H1 (cell line): Measurements from ENCODE around the gene KANSL1. TPM values are rescaled to one million over a fixed set of nuclear protein-coding genes. Genes with fewer than 3 reads are reported as not detected.
A peak's percentile ranks its signal among the peaks of the same experiment; 100 is the strongest.

Experiments
- CTCF ChIA-PET: fragments of 300-600 bp; sonication (Branson Sonifier 250); formaldehyde crosslinking; loops from one replicate; lab custom pipeline; 2021; ENCODE audit not compliant: partially characterized antibody; lab: Charles Lee
- POLR2A ChIA-PET: fragments of 300-600 bp; sonication (Branson Sonifier 250); formaldehyde crosslinking; loops from one replicate; lab custom pipeline; 2021; ENCODE audit warnings: inconsistent platforms; ENCODE audit not compliant: partially characterized antibody; lab: Charles Lee
- DNase-seq, 2 experiments: peaks; one replicate each; pipeline versions ENCODE4 v3.0.0 to v3.0.0-alpha.2; 2010 to 2022; ENCODE audit warnings: low spot score in 2 of 2, low read depth in 1 of 2, mixed read lengths in 1 of 2
- FAIRE-seq: peaks from 2 replicates; lab custom pipeline; 2011; peaks lifted over from hg19 to GRCh38; lab: Jason Lieb, UNC
- H2AFZ ChIP-seq: 2 replicates; pipeline ENCODE4 v1.8.1; 2012; ENCODE audit warnings: low read length, inconsistent platforms
- H2AK5ac ChIP-seq: 2 replicates; pipeline ENCODE4 v1.6.1; 2013; ENCODE audit warnings: low read depth, low read length
- H2BK120ac ChIP-seq: replicated peaks from 2 replicates; pipeline ENCODE3; 2013; ENCODE audit warnings: low read depth, low read length, inconsistent platforms
- H2BK12ac ChIP-seq: 2 replicates; pipeline ENCODE4 v1.6.1; 2013; ENCODE audit warnings: low read depth, low read length
- H2BK15ac ChIP-seq: 2 replicates; pipeline ENCODE4 v1.6.1; 2013; ENCODE audit warnings: low read length
- H2BK20ac ChIP-seq: 2 replicates; pipeline ENCODE4 v1.6.1; 2013; ENCODE audit warnings: low read length
- H2BK5ac ChIP-seq: 2 replicates; pipeline ENCODE4 v1.6.1; 2013; ENCODE audit warnings: low read depth, low read length
- H3K14ac ChIP-seq: 2 replicates; pipeline ENCODE4 v1.6.1; 2013; ENCODE audit warnings: inconsistent platforms; ENCODE audit not compliant: insufficient read length
- H3K18ac ChIP-seq: 2 replicates; pipeline ENCODE4 v1.6.1; 2013; ENCODE audit warnings: low read length; ENCODE audit errors: extremely low read depth
- H3K23ac ChIP-seq: 2 replicates; pipeline ENCODE4 v1.6.1; 2013; ENCODE audit warnings: inconsistent platforms; ENCODE audit not compliant: insufficient read length
- H3K23me2 ChIP-seq: 2 replicates; pipeline ENCODE4 v1.6.1; 2013; ENCODE audit warnings: low read depth, low read length
- H3K27ac ChIP-seq: 2 replicates; pipeline ENCODE4 v1.6.1; 2011; ENCODE audit warnings: low read depth, low read length, inconsistent platforms
- H3K27me3 ChIP-seq, 4 experiments: replicated peaks in 1 of 4; 1 replicate in 1 of 4; 2 replicates in 3 of 4; pipeline versions ENCODE4 v1.6.1 to v1.8.1; 2011 to 2013; ENCODE audit warnings: low read length in 3 of 4, mild to moderate bottlenecking in 3 of 4, inconsistent platforms in 2 of 4, mixed read lengths in 2 of 4, moderate library complexity in 1 of 4; ENCODE audit not compliant: control insufficient read depth in 3 of 4, insufficient read depth in 3 of 4; ENCODE audit errors: extremely low read depth in 1 of 4
- H3K36me3 ChIP-seq, 4 experiments: 2 replicates each; pipeline versions ENCODE4 v1.6.1 to v1.8.1; 2011 to 2013; ENCODE audit warnings: mild to moderate bottlenecking in 4 of 4, low read length in 3 of 4, moderate library complexity in 2 of 4, control low read depth in 1 of 4, inconsistent platforms in 1 of 4; ENCODE audit not compliant: insufficient read depth in 4 of 4, control insufficient read depth in 2 of 4
- H3K4ac ChIP-seq: replicated peaks from 2 replicates; pipeline ENCODE3; 2013; ENCODE audit warnings: low read length, low read depth, mixed read lengths, inconsistent platforms; ENCODE audit not compliant: insufficient read length
- H3K4me1 ChIP-seq, 4 experiments: replicated peaks in 1 of 4; 1 replicate in 1 of 4; 2 replicates in 3 of 4; pipeline versions ENCODE4 v1.6.1 to v1.8.1; 2011 to 2013; ENCODE audit warnings: low read length in 3 of 4, inconsistent platforms in 2 of 4, mixed read lengths in 1 of 4; ENCODE audit not compliant: insufficient read depth in 4 of 4, control insufficient read depth in 3 of 4
- H3K4me2 ChIP-seq, 2 experiments: 2 replicates each; pipeline versions ENCODE4 v1.6.1 to v1.8.1; 2011 to 2013; ENCODE audit warnings: low read depth in 2 of 2, low read length in 2 of 2, control low read depth in 1 of 2, inconsistent platforms in 1 of 2, mild to moderate bottlenecking in 1 of 2; ENCODE audit not compliant: insufficient read depth in 1 of 2
- H3K4me3 ChIP-seq, 4 experiments: fragments of 200-600, 300-600 bp in 1 of 4; sonication (generic), shearing (Covaris generic), sonication (Bioruptor Twin) in 1 of 4; 2 replicates each; pipeline versions ENCODE4 v1.5.1 to v1.8.1; 2011 to 2016; ENCODE audit warnings: low read length in 4 of 4, low read depth in 3 of 4, control low read depth in 2 of 4, inconsistent platforms in 2 of 4, mild to moderate bottlenecking in 2 of 4, mixed read lengths in 1 of 4, moderate library complexity in 1 of 4; ENCODE audit not compliant: insufficient read depth in 2 of 4; ENCODE audit errors: extremely low read depth in 1 of 4
- H3K56ac ChIP-seq: replicated peaks from 2 replicates; pipeline ENCODE3; 2013; ENCODE audit warnings: low read depth, mild to moderate bottlenecking, mixed read lengths, low read length, inconsistent platforms; ENCODE audit not compliant: insufficient read length
- H3K79me1 ChIP-seq: 2 replicates; pipeline ENCODE4 v1.6.1; 2013; ENCODE audit warnings: low read depth, low read length, control low read depth
- H3K79me2 ChIP-seq, 2 experiments: 2 replicates each; pipeline versions ENCODE4 v1.6.1 to v1.8.1; 2012 to 2013; ENCODE audit warnings: low read length in 2 of 2, mild to moderate bottlenecking in 2 of 2, inconsistent platforms in 1 of 2; ENCODE audit not compliant: insufficient read depth in 2 of 2, control insufficient read depth in 1 of 2
- H3K9ac ChIP-seq, 4 experiments: replicated peaks in 1 of 4; 1 replicate in 1 of 4; 2 replicates in 3 of 4; pipeline versions ENCODE4 v1.6.1 to v1.8.1; 2011 to 2013; ENCODE audit warnings: low read depth in 3 of 4, low read length in 3 of 4, control low read depth in 2 of 4, mild to moderate bottlenecking in 2 of 4, moderate library complexity in 2 of 4, inconsistent platforms in 1 of 4; ENCODE audit errors: extremely low read depth in 1 of 4
- H3K9me3 ChIP-seq, 2 experiments: 2 replicates each; pipeline versions ENCODE4 v1.6.1 to v1.8.1; 2012 to 2013; ENCODE audit warnings: mild to moderate bottlenecking in 2 of 2, moderate library complexity in 2 of 2, control low read depth in 1 of 2, inconsistent platforms in 1 of 2, low read depth in 1 of 2, low read length in 1 of 2, mixed read lengths in 1 of 2; ENCODE audit not compliant: insufficient read depth in 2 of 2
- H4K20me1 ChIP-seq, 2 experiments: replicated peaks in 1 of 2; 2 replicates each; pipeline versions ENCODE3 to v1.8.1; 2011 to 2013; ENCODE audit warnings: inconsistent platforms in 2 of 2, low read length in 2 of 2, mild to moderate bottlenecking in 1 of 2; ENCODE audit not compliant: insufficient read depth in 2 of 2, control insufficient read depth in 1 of 2
- H4K5ac ChIP-seq: 2 replicates; pipeline ENCODE4 v1.6.1; 2013; ENCODE audit warnings: low read length, low read depth, mixed read lengths, inconsistent platforms; ENCODE audit not compliant: insufficient read length
- H4K8ac ChIP-seq: 2 replicates; pipeline ENCODE4 v1.8.0; 2013; ENCODE audit warnings: mild to moderate bottlenecking, moderate library complexity, low read length, inconsistent platforms; ENCODE audit not compliant: insufficient read depth; ENCODE audit errors: extremely low read depth
- H4K91ac ChIP-seq: replicated peaks from 2 replicates; pipeline ENCODE3; 2013; ENCODE audit warnings: low read length, mixed read lengths, inconsistent platforms; ENCODE audit not compliant: insufficient read length
- E2F6 ChIP-seq: IDR thresholded peaks from 2 replicates; pipeline ENCODE4 v1.6.1; 2012; ENCODE audit warnings: inconsistent platforms
- GTF2F1 ChIP-seq: IDR thresholded peaks from 2 replicates; pipeline ENCODE4 v1.6.1; 2012; ENCODE audit warnings: low read depth, low read length, improper control_type of control experiment, borderline replicate concordance
- HDAC2 ChIP-seq, 2 experiments: fragments of 300-600 bp in 1 of 2; sonication (generic) in 1 of 2; IDR thresholded peaks; 2 replicates each; pipeline ENCODE4 v1.6.1; 2011 to 2012; ENCODE audit warnings: low read depth in 2 of 2, low read length in 2 of 2, mild to moderate bottlenecking in 2 of 2, moderate library complexity in 2 of 2, borderline replicate concordance in 1 of 2, inconsistent platforms in 1 of 2
- RXRA ChIP-seq: IDR thresholded peaks from 2 replicates; pipeline ENCODE4 v1.6.1; 2011; ENCODE audit warnings: low read depth, mild to moderate bottlenecking, low read length, moderate library complexity; ENCODE audit not compliant: insufficient read depth
- WGBS, 2 experiments: shearing (Covaris generic) in 1 of 2; methylation state at CpG; one replicate each; pipeline versions ENCODE4 v1.1.6 to v1.1.7; 2013 to 2015; ENCODE audit warnings: low lambda C conversion rate in 2 of 2, mixed read lengths in 2 of 2, inconsistent platforms in 1 of 2, low coverage in 1 of 2, missing lambda C conversion rate in 1 of 2; ENCODE audit not compliant: insufficient replicate concordance in 2 of 2, insufficient coverage in 1 of 2, insufficient read length in 1 of 2; ENCODE audit errors: extremely low coverage in 1 of 2, missing lambda C conversion rate in 1 of 2; 5-methylcytosine and 5-hydroxymethylcytosine counted together
- polyA plus RNA-seq, 7 experiments: library from polyadenylated mRNA; depleted of rRNA in 3 of 7; stranded (reverse) in 5 of 7; unstranded in 2 of 7; fragments of >200 nt in 5 of 7; fragments of 200-250 nt in 2 of 7; gene quantifications; 1 replicate in 5 of 7; 2 replicates in 1 of 7; 4 replicates in 1 of 7; pipeline versions ENCODE4 v1.2.1 to v1.2.3, GENCODE V29; 2011 to 2013; ENCODE audit warnings: missing spikeins in 2 of 7, mixed read lengths in 2 of 7
- total RNA-seq: library from RNA; stranded (reverse); fragmentation: NEBNext Ultra II Directional; extraction: Animal tissue kit (Norgen Biotek cat#: 25700); gene quantifications from 2 replicates; pipeline ENCODE4 v1.2.1, GENCODE V29; 2021

The KANSL1 gene
- total and polyA plus RNA-seq, 2 of the 8 experiments (the other 6 are each of a cell fraction or from before 2014, with no cell fraction given) = 34.0 to 128 TPM

GRCh38 chr17:46190763-46191162, 2.5 kb downstream of the KANSL1 start:
- H3K14ac ChIP-seq = no peak overlapping the region
- no peak overlapping the region for H3K23ac ChIP-seq
- no peak overlapping the region for H4K91ac ChIP-seq
- no peak overlapping the region for H2BK15ac ChIP-seq
- peaks cover 31 to 50% of the 10 kb centered on the region in 2 experiments for H4K20me1 ChIP-seq
- H3K56ac ChIP-seq = no peak overlapping the region
- DNase-seq (no peak), FAIRE-seq (no peak)
- 0 out of 2 replicates have a peak, but pooled peaks cover 2% of the 10 kb centered on the region for H3K79me1 ChIP-seq
- no peaks in the 10 kb centered on the region for H3K27me3 ChIP-seq
- no peak overlapping the region for H2AFZ ChIP-seq
- no peak overlapping the region for H3K27ac ChIP-seq
- peak overlapping the region; percentile 73 to 88 (median 82) for H3K4me3 ChIP-seq
- no peak overlapping the region for H4K5ac ChIP-seq
- H3K36me3 ChIP-seq = no peaks in the 10 kb centered on the region
- ChIA-PET POLR2A (no interaction called here), CTCF (no interaction called here)
- peaks cover 8% of the 10 kb centered on the region; the same call in 1 of the 2 replicates for H3K23me2 ChIP-seq
- no peak overlapping the region for H2BK5ac ChIP-seq
- WGBS, 2 experiments = 71% methylated on average over 4 of the region's 4 CpGs; no CpG with 5 or more reads in 1 of the 2 experiments
- H4K8ac ChIP-seq = no peak overlapping the region
- no peak overlapping the region for H3K9ac ChIP-seq
- TF ChIP-seq HDAC2 (IDR thresholded peaks at IDR 0.05; ENCODE audit: borderline replicate concordance in 1 of 2, low read depth in 2 of 2, low read length in 2 of 2) = no peak
- no peak for TF ChIP-seq RXRA
- no peak for TF ChIP-seq GTF2F1
- TF ChIP-seq E2F6 = no peak
- H3K9me3 ChIP-seq = no peaks in the 10 kb centered on the region
- no peak overlapping the region for H3K18ac ChIP-seq
- peak overlapping the region; percentile 64 to 66 for H3K4me2 ChIP-seq
- peaks cover 60 to 87% of the 10 kb centered on the region in 2 experiments for H3K79me2 ChIP-seq
- H2BK20ac ChIP-seq = no peak overlapping the region
- peaks cover 9 to 22% (median 16%) of the 10 kb centered on the region in 4 experiments; a peak in 6 of 7 replicates for H3K4me1 ChIP-seq
- H2BK12ac ChIP-seq = no peak overlapping the region
- no peak overlapping the region for H2AK5ac ChIP-seq
- H3K4ac ChIP-seq = no peak overlapping the region
- no peak overlapping the region for H2BK120ac ChIP-seq
